HT1080 (cell line): Measurements from ENCODE around the gene DEFB115. TPM values are rescaled to one million over a fixed set of nuclear protein-coding genes. Genes with fewer than 3 reads are reported as not detected.
"Not testable (repeated sequence)": the region's sequence is repeated elsewhere in the genome, so short reads cannot be mapped to it uniquely, and the experiment has no call there.

Experiments
- DNase-seq: peaks from one replicate; pipeline ENCODE4 v3.0.0-alpha.2; 2015; ENCODE audit warnings: low read depth
- polyA plus RNA-seq, 2 experiments: library from polyadenylated mRNA; depleted of rRNA; stranded (reverse); fragments of >200 nt; gene quantifications; 2 replicates each; pipeline ENCODE4 v1.2.3, GENCODE V29; 2015
- total RNA-seq: library from RNA; depleted of rRNA; stranded (reverse); fragments of >200 nt; shearing (Covaris generic); gene quantifications from 2 replicates; pipeline ENCODE4 v1.2.3, GENCODE V29; 2014; rRNA removed

The DEFB115 gene
- not detected in 2 replicates for total RNA-seq
- not detected in 2 replicates for polyA plus RNA-seq (2015; cell fraction: cytosol; rRNA removed)
- polyA plus RNA-seq (2015; cell fraction: nucleus; rRNA removed), result not detected in 2 replicates

- no peak for DNase-seq
These were observed at the start of gene DEFB115 for GRCh38 chr20:31257364-31257763. TSS of gene DEFB115 (plus strand) at chr20:31257664. CDS start at chr20:31257664, 0 bp downstream.

- DNase-seq, result no peak
These were observed 20.5 kb upstream of the DEFB115 start for GRCh38 chr20:31236953-31237352.

- no peak for DNase-seq
These were observed 19.7 kb upstream of the DEFB115 start for GRCh38 chr20:31237763-31238162.

- DNase-seq, result no peak
These were observed 18.3 kb upstream of the DEFB115 start for GRCh38 chr20:31239139-31239538.

- no peak for DNase-seq
These were observed 505 bp upstream of the DEFB115 start for GRCh38 chr20:31256959-31257358.

GRCh38 chr20:31260326-31260932, 3.0 kb downstream of the DEFB115 start:
- peak; percentile 52 for DNase-seq

- no peak for DNase-seq
These were observed 17.0 kb downstream of the DEFB115 start for GRCh38 chr20:31274441-31274840.

- no peak for DNase-seq
These were observed 20.7 kb downstream of the DEFB115 start for GRCh38 chr20:31278178-31278577.

- DNase-seq, result not testable (repeated sequence)
These were observed 27.5 kb downstream of the DEFB115 start for GRCh38 chr20:31284964-31285363.

GRCh38 chr20:31308535-31309162, 51.2 kb downstream of the DEFB115 start, which contains the start of gene DEFB116:
TSS of gene DEFB116 (minus strand) at chr20:31308585. CDS start at chr20:31308585, 0 bp downstream.
- no peak for DNase-seq

Other genes starting within 250 kb of the DEFB115 start
- not detected in 2 replicates for gene DEFB116, start 50.9 kb downstream of the DEFB115 start, total RNA-seq
- not detected in 2 replicates for gene DEFB118, start 110.9 kb downstream of the DEFB115 start, total RNA-seq
- not detected in 2 replicates for gene DEFB119, start 132.9 kb downstream of the DEFB115 start, total RNA-seq
- not detected in 2 replicates for gene DEFB121, start 148.6 kb downstream of the DEFB115 start, total RNA-seq
- not detected in 2 replicates for gene DEFB123, start 183.0 kb downstream of the DEFB115 start, total RNA-seq
- gene DEFB124, start 217.5 kb downstream of the DEFB115 start, total RNA-seq, result not detected in 2 replicates
- not detected in 2 replicates for gene REM1, start 217.6 kb downstream of the DEFB115 start, total RNA-seq